Prostate gland (tissue), 2 donors: Measurements from ENCODE around the gene SNRNP48.

Experiments used
- CTCF ChIP-seq, 4 experiments: fragments of 200-600 bp in 2 of 4; fragments of 450-650 bp in 2 of 4; sonication (generic) in 2 of 4; IDR thresholded peaks; 1 replicate in 3 of 4; 2 replicates in 1 of 4; pipeline ENCODE4 v1.5.1; 2016 to 2019; ENCODE audit warnings: antibody characterized with exemption in 4 of 4, mild to moderate bottlenecking in 2 of 4, moderate library complexity in 2 of 4
- POLR2A ChIP-seq: fragments of 450-650 bp; IDR thresholded peaks from one replicate; pipeline ENCODE4 v1.6.1; 2016; ENCODE audit warnings: antibody characterized with exemption, mild to moderate bottlenecking
- POLR2AphosphoS5 ChIP-seq: sonication (generic); formaldehyde crosslinking; IDR thresholded peaks from one replicate; pipeline ENCODE4 v1.6.1; 2017; ENCODE audit warnings: antibody characterized with exemption

GRCh38 chr6:7661364-7661763 lies 71.4 kb downstream of the SNRNP48 start:
- no peak for TF ChIP-seq POLR2A
- no peak for TF ChIP-seq POLR2AphosphoS5
- TF ChIP-seq CTCF (IDR thresholded peaks at IDR 0.05): no peak
